Stimulated activated CD8-positive, alpha-beta memory T cell treated with anti-CD3 and anti-CD28 coated beads, Interleukin-7, amount 100 ng/mL, for 4 hours (primary cell): Measurements from ENCODE around the gene GPN1.
"Not testable (repeated sequence)": the region's sequence is repeated elsewhere in the genome, so short reads cannot be mapped to it uniquely, and the experiment has no call there.

ENCODE experiments used
- DNase-seq, 2 donors: peaks; one replicate each; pipeline ENCODE4 v3.0.0-alpha.2; 2020; ENCODE audit warnings: low read depth in 2 of 2

The GPN1 gene

DNA sequence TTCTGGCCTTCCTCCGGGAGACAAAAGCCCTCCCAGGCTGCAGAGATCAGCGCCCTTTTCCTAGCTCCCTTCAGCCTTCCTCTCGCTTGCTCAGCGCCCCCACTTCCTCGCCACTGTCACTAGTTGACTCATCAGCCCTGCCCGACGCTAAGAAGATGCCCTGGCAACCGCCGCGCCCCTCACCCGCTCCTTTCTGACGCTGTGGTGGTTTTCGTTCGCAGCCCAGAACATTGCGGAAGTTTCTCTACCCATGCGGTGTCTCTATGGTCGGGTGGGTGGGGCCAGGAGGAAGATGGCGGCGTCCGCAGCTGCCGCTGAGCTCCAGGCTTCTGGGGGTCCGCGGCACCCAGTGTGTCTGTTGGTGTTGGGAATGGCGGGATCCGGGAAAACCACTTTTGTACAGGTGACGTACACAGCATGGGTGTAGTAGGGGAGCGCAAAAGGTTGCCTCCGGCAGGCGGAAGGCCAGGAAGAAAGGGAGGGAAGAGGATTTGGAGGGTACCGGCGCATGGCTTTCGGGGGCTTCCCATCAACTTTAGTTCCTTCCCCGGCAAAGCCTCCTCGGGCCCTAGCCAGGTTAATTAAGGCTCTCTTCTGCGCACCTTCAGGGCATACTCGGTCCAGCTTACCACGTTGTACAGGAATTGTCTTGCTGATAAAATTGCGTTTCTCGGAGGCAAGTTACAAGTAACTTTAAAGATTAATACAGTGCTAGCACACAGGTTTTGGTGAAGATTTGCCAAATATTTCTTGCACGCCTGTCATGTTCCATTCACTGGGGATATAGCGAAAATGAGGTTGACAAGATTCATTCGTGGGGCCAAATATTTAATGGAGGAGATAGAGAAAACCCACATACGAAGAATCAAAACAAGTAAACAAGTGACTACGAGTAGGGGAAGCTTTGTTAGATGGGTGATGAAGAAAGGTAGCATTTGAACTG is at the start of gene GPN1, which contains the start of gene CCDC121:
Gene GPN1 (plus strand): TSS at position 284 of the 943 bp plus-strand sequence. CDS start 9 bp downstream, at position 293.
Gene CCDC121 (minus strand): TSS at position 246 of the 943 bp plus-strand sequence. CDS start 1,213 bp downstream, outside the sequence.
- DNase-seq = peak; percentile 95

- DNase-seq = no peak
These were observed 47.3 kb upstream of the GPN1 start for GRCh38 chr2:27581417-27582128.

GRCh38 chr2:27582129-27582694 is 46.6 kb upstream of the GPN1 start:
- DNase-seq = peak in 1 of 2 donors; percentile 4

DNA sequence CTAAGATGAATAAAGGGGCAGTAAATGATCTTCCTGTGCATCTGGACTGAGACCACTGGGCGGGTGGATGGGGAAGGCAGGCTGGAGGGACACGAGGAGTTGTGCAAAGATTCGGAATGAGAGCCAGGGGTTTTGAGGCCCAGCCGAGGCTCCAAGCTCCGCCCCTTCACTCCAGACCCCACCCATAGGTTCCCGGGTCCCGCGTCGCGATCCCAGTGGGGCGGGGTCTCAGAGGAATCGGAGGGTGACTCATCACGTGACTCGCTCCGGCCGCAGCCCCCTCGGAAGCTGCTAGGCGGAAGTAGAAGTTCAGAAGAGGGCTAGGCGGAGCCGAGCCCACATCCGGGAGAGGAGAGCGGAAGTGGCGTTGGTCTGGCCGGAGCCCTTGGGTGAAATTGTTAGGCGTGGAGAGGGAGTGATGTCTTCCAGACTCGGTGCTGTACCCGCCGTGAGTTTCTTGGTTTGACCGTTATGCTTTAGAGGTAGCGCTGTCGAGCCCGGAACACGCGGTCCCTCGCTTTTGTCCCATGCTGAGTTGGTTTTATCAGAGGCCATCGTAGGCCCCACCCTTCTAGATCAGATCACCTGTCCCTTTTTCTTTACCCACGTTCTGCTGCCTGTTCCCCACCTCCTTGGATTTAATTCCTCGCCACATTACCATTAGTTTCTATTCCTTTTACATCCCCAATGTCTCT is 46.0 kb upstream of the GPN1 start, which contains the start of gene ZNF512:
Gene ZNF512 (plus strand): TSS at position 348 of the 695 bp plus-strand sequence. CDS start 71 bp downstream, at position 419.
- DNase-seq = peak; percentile 68 to 78

GRCh38 chr2:27583390-27583915 is 45.4 kb upstream of the GPN1 start:
- no peak for DNase-seq

- no peak for DNase-seq
These were observed 44.3 kb upstream of the GPN1 start for GRCh38 chr2:27584597-27584996.

DNA sequence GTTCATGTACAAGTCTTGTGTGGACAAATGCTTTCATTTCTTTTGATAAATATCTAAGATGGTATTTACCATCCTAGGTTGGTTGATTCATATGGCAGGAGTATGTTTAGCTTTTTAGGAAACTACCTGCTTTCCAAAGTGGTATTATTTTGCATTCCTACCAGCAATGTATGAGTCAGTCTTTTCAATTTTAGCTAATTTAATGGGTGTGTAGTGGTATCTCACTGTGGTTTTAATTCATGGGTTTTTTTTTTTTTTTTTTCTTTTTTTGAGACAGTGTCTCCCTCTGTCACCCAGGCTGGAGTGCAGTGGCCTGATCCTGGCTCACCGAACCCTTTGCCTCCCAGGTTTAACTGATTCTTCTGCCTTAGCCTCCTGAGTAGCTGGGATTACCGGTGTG is 41.8 kb upstream of the GPN1 start:
- DNase-seq = no peak

DNA sequence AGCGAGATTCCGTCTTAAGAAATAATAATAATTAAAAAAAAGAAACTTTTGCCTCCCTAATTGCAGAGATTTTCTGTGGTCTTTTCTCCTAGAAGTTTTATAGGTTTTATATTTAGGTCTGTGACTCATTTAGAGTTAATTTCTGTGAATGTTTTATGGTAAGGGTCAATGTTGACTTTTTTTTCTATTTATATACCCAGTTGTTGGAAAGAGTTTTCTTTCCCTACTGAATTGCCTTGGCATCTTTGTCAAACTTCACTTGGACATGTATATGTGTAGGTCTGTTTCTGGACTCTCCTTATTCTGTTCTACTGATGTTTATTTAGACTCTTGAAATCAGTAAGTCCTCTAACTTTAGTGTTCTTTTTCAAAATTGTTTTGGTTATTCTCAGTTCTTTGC is 40.5 kb upstream of the GPN1 start:
- DNase-seq = no peak

DNA sequence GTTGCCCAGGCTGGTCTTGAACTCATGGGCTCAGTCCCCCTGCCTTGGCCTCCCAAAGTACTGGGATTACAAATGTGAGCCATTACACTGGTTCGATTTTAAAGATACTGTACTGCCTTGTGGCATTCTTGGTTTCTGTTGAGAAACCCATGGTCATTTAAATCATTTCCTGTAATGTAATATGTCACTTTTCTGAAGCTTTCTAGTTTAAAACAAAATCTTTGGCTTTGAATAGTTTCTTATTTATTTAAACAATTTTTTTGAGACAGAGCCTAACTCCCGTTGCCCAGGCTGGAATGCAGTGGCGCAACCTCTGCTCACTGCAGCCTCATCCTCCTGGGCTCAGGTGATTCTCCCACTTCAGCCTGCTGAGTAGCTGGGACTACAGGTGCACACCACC is 37.1 kb upstream of the GPN1 start:
- DNase-seq = no peak

GRCh38 chr2:27593240-27593639 is 35.6 kb upstream of the GPN1 start:
- DNase-seq = no peak

GRCh38 chr2:27594020-27594703 is 34.7 kb upstream of the GPN1 start:
- DNase-seq = not testable (repeated sequence)

GRCh38 chr2:27595412-27595811 is 33.4 kb upstream of the GPN1 start:
- DNase-seq = not testable (repeated sequence)

- no peak for DNase-seq
These were observed 32.2 kb upstream of the GPN1 start for GRCh38 chr2:27596627-27597026.

DNA sequence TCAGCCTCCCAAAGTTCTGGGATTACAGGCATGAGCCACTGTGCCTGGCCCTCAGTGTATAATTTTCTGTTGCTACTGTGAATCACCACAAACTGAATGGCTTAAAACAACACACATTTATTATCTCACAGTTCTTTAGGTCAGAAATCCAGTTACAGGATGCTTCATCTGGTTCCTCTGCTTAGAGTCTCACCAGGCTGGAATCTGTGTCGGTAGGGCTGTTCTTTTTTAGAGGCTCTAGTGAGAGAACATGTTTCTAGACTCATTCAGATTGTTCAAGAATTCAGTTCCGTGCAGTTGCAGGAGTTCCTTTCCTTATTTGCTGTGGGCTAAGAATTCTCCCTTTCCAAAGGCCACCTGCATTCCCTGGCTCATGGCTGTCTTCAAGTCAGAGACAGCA is 22.2 kb upstream of the GPN1 start:
- DNase-seq = no peak

DNA sequence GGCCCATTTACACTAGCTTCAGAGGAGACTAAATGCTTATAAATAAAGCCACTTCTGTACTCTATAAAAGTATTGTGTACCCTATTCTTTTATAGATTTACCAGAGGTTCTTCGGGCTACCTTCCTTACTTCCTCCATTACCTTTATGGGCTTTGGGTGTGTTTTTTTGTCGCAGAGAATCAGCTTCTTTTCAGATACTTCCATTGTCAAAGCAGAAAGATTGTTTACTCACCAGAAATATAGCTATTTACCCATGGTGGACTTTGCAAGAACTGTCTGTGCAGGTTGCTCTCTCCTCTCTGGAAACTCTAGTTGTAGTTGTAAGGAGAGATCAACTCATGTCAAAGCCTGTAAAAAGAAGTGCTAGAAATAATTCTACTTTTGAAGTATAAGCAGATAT is 14.9 kb upstream of the GPN1 start:
- no peak for DNase-seq

- DNase-seq = no peak
These were observed 13.5 kb upstream of the GPN1 start for GRCh38 chr2:27615316-27615715.

DNA sequence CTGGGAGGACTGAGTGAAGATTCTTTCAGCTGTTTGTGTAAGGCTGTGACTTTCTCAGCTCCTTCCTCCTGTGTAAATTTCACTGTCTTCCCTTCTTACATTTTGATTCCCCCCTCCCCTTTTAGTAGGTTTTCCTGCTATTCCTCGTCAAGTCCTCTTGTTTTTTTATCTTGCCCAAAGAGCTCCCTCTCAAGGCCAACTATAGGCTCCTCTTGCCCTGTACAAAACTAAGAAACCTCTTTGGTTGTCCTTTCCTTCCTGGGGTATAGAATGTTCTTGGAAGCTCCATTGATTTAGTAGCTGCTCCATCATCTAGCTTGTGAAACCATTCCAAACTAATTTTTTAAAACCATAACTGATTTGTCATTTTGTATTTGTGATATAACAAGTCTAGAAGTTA is 7.3 kb upstream of the GPN1 start:
- no peak for DNase-seq

DNA sequence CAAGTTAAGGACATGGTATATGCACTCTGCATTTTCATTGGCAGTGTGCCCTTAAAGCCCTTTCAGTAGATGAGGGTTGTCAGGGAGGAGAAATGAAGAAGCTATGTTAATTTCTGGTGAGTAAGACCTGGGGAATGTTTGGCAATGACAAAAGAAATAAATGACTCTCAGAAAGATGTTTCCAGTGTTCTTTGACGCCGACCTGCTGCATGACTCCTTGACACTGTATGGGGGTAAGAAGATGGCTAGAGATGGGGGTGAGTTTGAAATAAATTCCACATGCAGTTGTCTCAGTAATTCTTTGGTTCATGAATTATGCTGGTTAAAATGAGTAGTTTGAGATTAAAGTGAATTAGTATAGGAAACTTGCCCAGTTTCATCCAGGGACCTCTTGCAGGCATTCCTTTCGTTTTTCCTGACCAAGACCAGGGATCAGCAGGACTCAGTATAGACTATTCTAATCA is 5.9 kb upstream of the GPN1 start:
- DNase-seq = no peak

- DNase-seq = no peak
These were observed 3.9 kb upstream of the GPN1 start for GRCh38 chr2:27624943-27625342.

GRCh38 chr2:27626323-27626722 is 2.5 kb upstream of the GPN1 start:
- not testable (repeated sequence) for DNase-seq

GRCh38 chr2:27626921-27627320 is 1.9 kb upstream of the GPN1 start:
- not testable (repeated sequence) for DNase-seq
